ENCODE measurements around the gene HPRT1. TPM values are rescaled to one million over a fixed set of nuclear protein-coding genes. Genes with fewer than 3 reads are reported as not detected.
A peak's percentile ranks its signal among the peaks of the same experiment; 100 is the strongest.

HPRT1 gene
- 1 to 10 TPM; 3.0 to 8.8 (median 6.5) TPM for total RNA-seq

GRCh38 chrX:134460005-134460861 lies at the start of gene HPRT1:
HPRT1 (plus strand) TSS chrX:134460165; CDS start chrX:134460312, 147 bp downstream.
- in situ Hi-C loops (cut with MboI; ENCODE audit: low sequenced_read_pairs in 4 of 4) = no loop called here
- TF ChIP-seq POLR2A (IDR thresholded peaks at IDR 0.05) (peak; percentile 46 to 51), CTCF (IDR thresholded peaks at IDR 0.05 in 4 of 5, conservative IDR thresholded peaks at IDR 0.05 in 1 of 5) (no peak)
- ATAC-seq = peak; percentile 90 to 94

GRCh38 chrX:134416087-134416486 lies 43.9 kb upstream of the HPRT1 start:
- Histone ChIP-seq H3K36me3 (peaks cover 0 to 7% of the 10 kb centered on the region in 2 donors), H3K9me3 (no peaks in the 10 kb centered on the region), H3K27ac (no peak overlapping the region), H3K4me3 (no peak overlapping the region), H3K4me1 (no peaks in the 10 kb centered on the region), H3K27me3 (no peaks in the 10 kb centered on the region)
- in situ Hi-C loops (cut with MboI; ENCODE audit: low sequenced_read_pairs in 4 of 4) = no loop called here
- DNase-seq = no peak
- ATAC-seq = no peak
- no peak for TF ChIP-seq POLR2A (IDR thresholded peaks at IDR 0.05)
- no peak for TF ChIP-seq CTCF (IDR thresholded peaks at IDR 0.05 in 4 of 5, conservative IDR thresholded peaks at IDR 0.05 in 1 of 5)
- intact Hi-C loops (cut with DNase I; ENCODE audit: low total_unique reads) = no loop called here

More at GRCh38 chrX:134460005-134460861, at the start of gene HPRT1:
- Histone ChIP-seq H3K27ac (peak within 1 kb of the TSS; percentile 59 to 83 (median 74)), H3K9me3 (no peaks in the 10 kb centered on the region), H3K4me3 (peak within 1 kb of the TSS; percentile 57 to 73 (median 62)), H3K4me1 (peaks cover 0 to 4% of the 10 kb centered on the region in 2 donors), H3K27me3 (no peaks in the 10 kb centered on the region), H3K36me3 (no peaks in the 10 kb centered on the region)
- DNase-seq = peak; percentile 64 to 71
- intact Hi-C loops (cut with DNase I; ENCODE audit: low total_unique reads) = no loop called here

GRCh38 chrX:134418317-134419113 lies 41.5 kb upstream of the HPRT1 start:
- Histone ChIP-seq H3K36me3 (peaks cover 0 to 7% of the 10 kb centered on the region in 2 donors), H3K4me1 (no peaks in the 10 kb centered on the region), H3K4me3 (no peak overlapping the region), H3K27me3 (no peaks in the 10 kb centered on the region), H3K27ac (no peak overlapping the region), H3K9me3 (no peaks in the 10 kb centered on the region)
- no peak for ATAC-seq
- DNase-seq = no peak
- in situ Hi-C loops (cut with MboI; ENCODE audit: low sequenced_read_pairs in 4 of 4) = no loop called here
- intact Hi-C loops (cut with DNase I; ENCODE audit: low total_unique reads) = no loop called here
- TF ChIP-seq POLR2A (IDR thresholded peaks at IDR 0.05) = no peak
- TF ChIP-seq CTCF (IDR thresholded peaks at IDR 0.05 in 4 of 5, conservative IDR thresholded peaks at IDR 0.05 in 1 of 5) = no peak

GRCh38 chrX:134419784-134420183 lies 40.2 kb upstream of the HPRT1 start:
- intact Hi-C loops (cut with DNase I; ENCODE audit: low total_unique reads) = no loop called here
- ATAC-seq = no peak
- no peaks in the 10 kb centered on the region for H3K9me3 ChIP-seq

More at GRCh38 chrX:134419784-134420183, 40.2 kb upstream of the HPRT1 start:
- Histone ChIP-seq H3K27me3 (no peaks in the 10 kb centered on the region), H3K36me3 (peaks cover 0 to 7% of the 10 kb centered on the region in 2 donors), H3K4me1 (no peaks in the 10 kb centered on the region), H3K4me3 (no peak overlapping the region), H3K27ac (no peak overlapping the region)
- no peak for DNase-seq
- in situ Hi-C loops (cut with MboI; ENCODE audit: low sequenced_read_pairs in 4 of 4) = no loop called here
- TF ChIP-seq CTCF (IDR thresholded peaks at IDR 0.05 in 4 of 5, conservative IDR thresholded peaks at IDR 0.05 in 1 of 5) (no peak), POLR2A (IDR thresholded peaks at IDR 0.05) (no peak)
